IPS-20b (cell line): ENCODE data around the gene ST6GALNAC6.

Experiments used
- H3K27ac ChIP-seq: one replicate; pipeline ENCODE4 v1.5.1; 2013; ENCODE audit warnings: low read length
- H3K27me3 ChIP-seq: 2 replicates; pipeline ENCODE4 v1.6.1; 2013; ENCODE audit warnings: mild to moderate bottlenecking, low read length, inconsistent platforms; ENCODE audit not compliant: insufficient read depth
- H3K36me3 ChIP-seq: 2 replicates; pipeline ENCODE4 v1.6.1; 2013; ENCODE audit warnings: low read depth, mild to moderate bottlenecking, inconsistent platforms, low read length, moderate library complexity; ENCODE audit not compliant: insufficient read depth
- H3K4me1 ChIP-seq: 2 replicates; pipeline ENCODE4 v1.6.1; 2013; ENCODE audit warnings: mild to moderate bottlenecking, control low read depth, inconsistent platforms, low read length, moderate library complexity; ENCODE audit not compliant: insufficient read depth
- H3K4me3 ChIP-seq: 2 replicates; pipeline ENCODE4 v1.5.1; 2013; ENCODE audit warnings: mild to moderate bottlenecking, low read length, inconsistent platforms
- H3K9ac ChIP-seq: 2 replicates; pipeline ENCODE4 v1.6.1; 2013; ENCODE audit warnings: low read depth, mild to moderate bottlenecking, inconsistent platforms, low read length, moderate library complexity
- H3K9me3 ChIP-seq: 2 replicates; pipeline ENCODE4 v1.6.1; 2013; ENCODE audit warnings: mild to moderate bottlenecking, low read depth, low read length, inconsistent platforms; ENCODE audit not compliant: insufficient read depth

ST6GALNAC6 gene

DNA sequence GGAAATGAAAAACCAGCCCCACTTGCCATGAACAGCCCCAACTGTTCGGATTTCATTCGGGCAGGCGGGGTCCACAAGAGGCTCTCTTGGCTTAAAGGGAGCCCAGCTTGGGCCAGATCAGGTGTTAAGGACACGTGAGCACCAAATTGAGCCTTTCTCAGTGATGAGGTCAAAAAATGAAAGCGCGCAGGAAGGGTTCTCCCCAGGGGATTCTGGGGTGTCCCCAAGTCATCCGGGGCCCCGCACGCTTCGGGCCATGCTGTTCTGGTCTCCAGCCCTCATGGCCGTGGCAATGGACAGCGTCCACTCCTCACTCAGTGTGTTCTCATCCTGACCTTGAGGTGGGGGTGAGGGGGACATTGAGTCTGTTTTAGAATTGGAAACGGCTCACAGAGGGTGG lies 32.9 kb downstream of the ST6GALNAC6 start:
- Histone ChIP-seq H3K4me1 (no peaks in the 10 kb centered on the region), H3K9ac (no peak overlapping the region), H3K27ac (no peak overlapping the region), H3K4me3 (no peak overlapping the region), H3K36me3 (no peaks in the 10 kb centered on the region), H3K27me3 (no peaks in the 10 kb centered on the region), H3K9me3 (no peaks in the 10 kb centered on the region)

DNA sequence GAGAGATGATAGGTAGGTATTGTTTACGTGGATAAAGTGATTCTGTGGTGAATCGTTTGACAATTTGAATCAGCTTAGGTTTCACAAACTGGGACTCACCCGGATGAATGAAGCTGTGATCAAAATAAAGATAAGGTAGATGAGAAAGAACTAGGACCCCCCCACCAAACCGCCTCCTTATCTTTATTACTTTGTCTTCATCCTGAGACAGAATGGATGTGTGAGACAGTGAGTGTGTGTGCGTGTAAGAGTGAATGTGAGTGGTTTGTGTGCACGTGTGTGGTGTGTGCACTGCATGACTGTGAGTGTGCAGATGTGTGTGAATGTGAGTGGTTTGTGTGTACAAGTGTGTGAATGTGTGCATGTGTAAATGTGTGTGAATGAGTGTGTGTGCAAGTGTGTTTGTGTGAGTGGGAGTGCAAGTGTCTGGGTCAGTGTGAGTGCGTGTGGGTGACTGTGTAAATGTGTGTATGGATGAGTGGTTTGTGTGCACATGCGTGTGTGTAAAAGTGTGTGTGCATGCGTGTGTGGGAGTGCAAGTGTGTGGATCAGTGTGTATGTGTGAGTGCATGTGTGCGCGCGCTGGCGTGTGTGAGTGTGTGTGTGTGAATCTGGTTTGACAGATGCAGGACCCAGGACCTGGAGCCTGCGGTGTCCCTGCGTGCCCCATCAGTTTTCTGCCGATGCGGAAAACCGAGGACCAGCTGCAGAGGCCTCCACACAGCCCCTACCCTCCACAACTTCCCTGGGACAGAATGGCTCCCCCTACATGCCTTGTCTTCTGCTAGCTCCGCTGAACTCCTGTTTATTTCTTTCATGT lies 33.5 kb downstream of the ST6GALNAC6 start:
- no peak overlapping the region for H3K9ac ChIP-seq
- no peak overlapping the region for H3K27ac ChIP-seq
- no peaks in the 10 kb centered on the region for H3K9me3 ChIP-seq
- H3K36me3 ChIP-seq: no peaks in the 10 kb centered on the region
- no peaks in the 10 kb centered on the region for H3K27me3 ChIP-seq
- H3K4me3 ChIP-seq: no peak overlapping the region
- H3K4me1 ChIP-seq: no peaks in the 10 kb centered on the region

DNA sequence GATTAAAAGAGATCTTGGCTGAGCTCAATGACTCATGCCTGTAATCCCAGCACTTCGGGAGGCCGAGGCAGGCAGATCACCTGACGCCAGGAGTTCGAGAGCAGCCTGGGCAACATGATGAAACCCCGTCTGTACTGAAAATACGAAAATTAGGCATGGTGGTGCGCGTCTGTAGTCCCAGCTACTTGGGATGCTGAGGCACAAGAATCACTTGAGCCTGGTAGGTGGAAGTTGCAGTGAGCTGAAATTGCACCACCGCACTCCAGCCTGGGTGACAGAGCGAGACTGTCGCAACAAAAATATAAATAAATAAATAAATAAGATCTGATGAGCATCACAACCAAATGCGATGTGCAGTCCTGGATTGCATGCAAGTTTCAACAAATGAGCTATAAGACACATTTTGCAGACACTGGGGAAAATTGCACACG lies 36.2 kb downstream of the ST6GALNAC6 start:
- no peaks in the 10 kb centered on the region for H3K4me1 ChIP-seq
- H3K9me3 ChIP-seq: no peaks in the 10 kb centered on the region
- H3K4me3 ChIP-seq: no peak overlapping the region
- H3K36me3 ChIP-seq: no peaks in the 10 kb centered on the region
- no peaks in the 10 kb centered on the region for H3K27me3 ChIP-seq
- no peak overlapping the region for H3K9ac ChIP-seq
- H3K27ac ChIP-seq: no peak overlapping the region

DNA sequence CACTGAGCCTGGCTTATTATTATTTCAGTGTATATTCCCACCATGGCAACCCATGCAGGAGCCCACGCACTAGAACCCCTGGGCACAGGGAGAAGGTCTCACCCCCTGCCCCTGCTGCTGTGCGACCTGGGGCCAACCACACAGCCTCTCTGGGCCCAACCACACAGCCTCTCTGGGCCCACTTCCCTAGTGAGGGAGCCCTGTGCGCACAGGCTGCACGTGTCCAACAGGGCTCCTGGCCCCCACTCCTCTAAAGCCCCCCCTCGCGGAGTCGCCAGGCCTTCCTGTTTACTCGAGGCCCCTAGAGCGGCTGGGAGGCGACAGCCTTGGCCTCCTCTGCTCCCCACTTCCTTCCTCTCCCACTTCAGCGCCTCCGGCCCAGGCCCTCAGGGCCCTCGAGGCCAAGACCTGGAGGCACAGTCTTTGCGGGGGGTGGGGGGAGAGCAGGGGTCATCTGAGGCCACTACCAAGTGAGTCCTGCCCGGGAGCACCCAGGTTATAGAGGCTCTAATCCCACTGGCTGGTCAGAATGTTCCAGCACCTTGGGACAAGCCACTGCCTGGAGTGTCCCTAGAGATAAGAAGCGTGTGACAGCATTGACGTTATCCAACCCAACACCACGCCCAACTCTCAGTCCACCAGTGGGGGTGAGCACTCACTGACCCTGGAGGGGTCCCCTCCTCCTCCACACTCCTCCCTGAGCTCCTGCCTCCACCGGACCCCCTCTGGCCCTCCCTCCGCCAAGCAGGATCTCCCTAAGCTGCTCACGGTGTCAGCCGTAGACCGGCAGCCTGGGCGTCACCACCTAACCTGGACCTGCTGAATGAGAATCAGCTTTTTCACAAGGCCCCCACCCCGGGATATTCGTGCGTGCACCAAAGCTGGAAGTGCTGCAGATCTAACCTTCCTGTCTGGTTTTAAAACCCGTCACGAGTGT lies 37.1 kb downstream of the ST6GALNAC6 start:
- no peak overlapping the region for H3K4me3 ChIP-seq
- H3K4me1 ChIP-seq: no peaks in the 10 kb centered on the region
- H3K9me3 ChIP-seq: no peaks in the 10 kb centered on the region
- H3K27ac ChIP-seq: no peak overlapping the region
- H3K36me3 ChIP-seq: no peaks in the 10 kb centered on the region
- no peaks in the 10 kb centered on the region for H3K27me3 ChIP-seq
- H3K9ac ChIP-seq: no peak overlapping the region

DNA sequence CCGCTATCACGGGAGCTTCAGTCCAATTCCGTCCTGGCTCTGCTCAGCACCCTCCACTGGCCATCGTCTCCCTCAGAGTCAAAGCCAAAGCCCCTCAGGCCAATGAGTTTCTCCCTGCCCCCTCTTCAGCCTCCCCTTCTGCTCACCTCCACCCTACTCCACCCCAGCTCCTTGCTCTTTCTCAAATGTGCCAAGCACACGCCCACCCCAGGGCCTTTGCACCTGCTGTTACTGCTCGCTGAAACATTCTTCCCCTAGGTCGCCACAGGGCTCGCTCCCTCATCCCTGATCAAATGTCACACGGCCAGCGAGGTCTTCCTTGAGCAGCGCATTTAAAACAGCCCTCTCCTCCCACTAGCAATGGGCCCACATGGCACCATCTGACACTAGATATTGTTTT lies 38.6 kb downstream of the ST6GALNAC6 start:
- no peaks in the 10 kb centered on the region for H3K36me3 ChIP-seq
- H3K4me1 ChIP-seq: no peaks in the 10 kb centered on the region
- H3K27ac ChIP-seq: no peak overlapping the region
- H3K9ac ChIP-seq: no peak overlapping the region
- no peak overlapping the region for H3K4me3 ChIP-seq
- no peaks in the 10 kb centered on the region for H3K9me3 ChIP-seq
- no peaks in the 10 kb centered on the region for H3K27me3 ChIP-seq

DNA sequence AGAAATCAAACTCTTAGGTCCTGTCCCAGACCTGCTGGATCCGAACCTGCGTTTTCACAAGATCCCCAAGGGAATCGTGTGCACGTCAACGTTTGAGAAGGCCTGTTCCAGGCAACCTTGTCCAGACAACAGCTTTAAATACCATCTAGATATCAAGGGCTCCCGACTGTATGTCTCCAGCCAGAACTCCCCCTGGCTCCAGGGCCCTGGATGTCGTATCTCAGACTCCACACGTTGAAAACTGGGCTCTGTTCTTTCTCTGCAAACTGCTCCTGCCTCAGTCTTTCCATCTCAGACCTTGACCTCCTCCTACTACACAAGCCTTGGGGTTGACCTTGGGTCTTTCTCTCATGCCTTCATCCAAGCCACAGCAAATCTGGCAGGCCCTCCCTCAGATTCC lies 39.1 kb downstream of the ST6GALNAC6 start:
- Histone ChIP-seq H3K4me3 (no peak overlapping the region), H3K27me3 (no peaks in the 10 kb centered on the region), H3K4me1 (no peaks in the 10 kb centered on the region), H3K9me3 (no peaks in the 10 kb centered on the region), H3K27ac (no peak overlapping the region), H3K9ac (no peak overlapping the region), H3K36me3 (no peaks in the 10 kb centered on the region)

DNA sequence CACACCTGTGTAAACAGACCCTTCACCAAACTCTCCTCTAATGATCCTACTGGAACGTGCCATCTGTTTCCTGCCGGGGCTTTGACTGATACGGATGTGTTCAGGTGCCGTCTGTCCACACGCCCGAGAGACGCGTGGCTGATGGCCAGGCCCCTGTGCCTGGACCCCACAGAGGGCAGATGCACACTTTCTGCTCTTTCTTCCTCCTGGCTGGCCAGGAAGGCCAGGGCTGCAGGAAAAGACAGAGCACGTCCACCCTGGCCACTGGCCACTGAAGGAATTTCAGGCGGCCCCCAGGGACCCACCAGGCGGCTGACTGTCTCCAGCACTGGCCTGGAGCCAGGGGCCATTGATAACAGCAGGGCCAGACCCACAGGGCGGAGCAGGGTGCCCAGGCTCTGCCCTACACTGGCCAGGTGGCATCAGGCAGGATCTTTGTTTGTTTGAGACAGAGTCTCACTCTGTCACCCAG lies 41.3 kb downstream of the ST6GALNAC6 start:
- H3K36me3 ChIP-seq: no peaks in the 10 kb centered on the region
- no peak overlapping the region for H3K27ac ChIP-seq
- no peaks in the 10 kb centered on the region for H3K9me3 ChIP-seq
- no peak overlapping the region for H3K9ac ChIP-seq
- no peaks in the 10 kb centered on the region for H3K27me3 ChIP-seq
- peaks cover 5% of the 10 kb centered on the region; the same call in 1 of the 2 replicates for H3K4me1 ChIP-seq
- no peak overlapping the region for H3K4me3 ChIP-seq

DNA sequence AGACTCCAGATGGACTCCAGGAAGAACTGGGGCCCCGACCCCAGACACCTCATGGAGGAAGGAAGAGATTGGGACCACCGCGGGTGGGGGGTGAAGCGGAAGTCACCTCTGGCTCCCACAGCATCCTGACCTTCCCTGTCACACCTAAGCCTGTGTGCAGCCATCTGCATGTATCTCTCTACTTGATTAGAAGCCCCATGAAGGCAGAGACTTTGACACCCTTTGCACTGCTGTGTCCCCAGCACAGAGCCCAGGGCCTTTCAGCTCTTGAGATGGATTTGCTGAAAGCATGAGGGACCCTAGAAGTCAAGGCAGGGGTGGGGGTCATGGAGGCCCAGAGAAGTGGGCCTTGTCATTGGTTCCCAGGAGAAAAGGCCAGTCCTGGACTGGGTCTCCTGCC lies 42.1 kb downstream of the ST6GALNAC6 start:
- no peak overlapping the region for H3K9ac ChIP-seq
- no peak overlapping the region for H3K4me3 ChIP-seq
- H3K27me3 ChIP-seq: no peaks in the 10 kb centered on the region
- H3K36me3 ChIP-seq: no peaks in the 10 kb centered on the region
- H3K4me1 ChIP-seq: peaks cover 5% of the 10 kb centered on the region; the same call in 1 of the 2 replicates
- no peak overlapping the region for H3K27ac ChIP-seq
- H3K9me3 ChIP-seq: no peaks in the 10 kb centered on the region

DNA sequence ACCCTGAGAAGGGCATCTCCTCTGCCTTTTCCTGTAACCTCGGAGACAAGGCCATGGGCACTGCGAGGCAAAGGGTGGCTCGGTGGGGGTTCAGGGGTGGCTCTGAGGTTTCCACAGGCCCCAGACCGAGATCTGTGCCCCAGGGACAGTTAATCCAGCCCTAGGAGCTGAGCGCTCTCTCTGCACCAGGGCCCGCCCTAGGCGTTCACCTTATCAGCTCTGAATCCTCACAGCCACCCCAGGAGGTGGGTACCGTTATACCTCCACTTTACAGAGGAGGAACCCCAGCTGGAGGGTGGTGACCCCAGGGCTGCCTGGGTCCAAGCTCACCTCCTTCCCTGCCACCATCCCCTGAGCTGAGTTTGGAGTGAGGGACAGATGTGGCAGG lies 42.7 kb downstream of the ST6GALNAC6 start:
- no peak overlapping the region for H3K9ac ChIP-seq
- H3K27ac ChIP-seq: no peak overlapping the region
- H3K4me3 ChIP-seq: no peak overlapping the region
- no peaks in the 10 kb centered on the region for H3K9me3 ChIP-seq
- H3K36me3 ChIP-seq: no peaks in the 10 kb centered on the region
- H3K27me3 ChIP-seq: no peaks in the 10 kb centered on the region
- H3K4me1 ChIP-seq: peaks cover 5% of the 10 kb centered on the region; the same call in 1 of the 2 replicates

DNA sequence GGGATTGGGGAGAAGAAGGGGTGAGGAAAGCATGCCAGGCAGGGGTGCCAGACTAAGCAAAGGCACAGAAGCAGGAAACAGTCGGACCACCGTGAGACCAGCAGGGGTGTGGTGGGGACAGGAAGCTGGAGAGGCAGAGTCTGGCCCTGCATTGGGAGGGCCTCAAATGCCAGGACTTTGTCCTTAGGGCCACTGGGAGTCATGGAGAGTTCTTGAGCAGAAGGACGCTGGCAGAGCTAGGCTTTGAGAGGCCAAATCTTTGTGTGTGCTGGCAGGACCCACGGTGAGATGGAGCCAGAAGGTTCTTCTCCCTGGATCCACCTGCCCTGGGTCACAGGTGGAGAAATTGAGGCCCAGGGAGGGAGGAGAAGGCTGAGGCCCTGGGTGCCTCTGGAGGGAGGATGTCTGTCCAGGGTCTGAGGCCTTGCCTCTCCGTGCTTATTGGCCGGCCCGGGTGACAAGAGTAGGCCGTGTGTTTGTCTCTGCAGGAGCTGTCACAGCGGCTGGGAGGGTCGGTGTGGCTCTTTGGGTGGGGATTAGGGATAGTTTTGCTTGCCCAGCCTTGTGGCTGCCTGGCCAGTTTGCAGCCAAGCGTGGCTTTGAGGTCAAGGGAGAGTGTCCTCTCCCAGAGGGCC lies 43.2 kb downstream of the ST6GALNAC6 start:
- no peaks in the 10 kb centered on the region for H3K27me3 ChIP-seq
- H3K27ac ChIP-seq: no peak overlapping the region
- H3K4me1 ChIP-seq: peaks cover 5% of the 10 kb centered on the region; the same call in 1 of the 2 replicates
- no peaks in the 10 kb centered on the region for H3K36me3 ChIP-seq
- H3K9ac ChIP-seq: no peak overlapping the region
- H3K9me3 ChIP-seq: no peaks in the 10 kb centered on the region
- no peak overlapping the region for H3K4me3 ChIP-seq

DNA sequence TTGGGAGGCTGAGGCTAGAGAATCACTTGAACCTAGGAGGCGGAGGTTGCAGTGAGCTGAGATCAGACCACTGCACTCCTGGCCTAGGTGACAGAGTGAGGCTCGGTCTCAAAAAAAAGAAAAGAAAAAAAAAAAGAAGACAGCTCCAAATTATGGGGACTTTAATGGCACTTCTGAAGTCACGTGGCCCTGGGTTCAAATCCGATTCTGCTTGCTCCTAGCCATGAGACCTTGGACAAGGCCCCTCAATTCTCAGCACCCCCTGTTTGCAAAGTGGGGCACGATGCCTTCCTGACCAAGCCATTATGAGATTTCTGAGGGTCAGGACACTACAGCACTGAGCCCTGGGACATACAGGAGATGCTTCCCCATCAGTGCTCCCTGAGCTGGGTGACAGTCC lies 43.9 kb downstream of the ST6GALNAC6 start:
- no peak overlapping the region for H3K4me3 ChIP-seq
- no peaks in the 10 kb centered on the region for H3K9me3 ChIP-seq
- H3K36me3 ChIP-seq: no peaks in the 10 kb centered on the region
- peaks cover 5% of the 10 kb centered on the region; the same call in 1 of the 2 replicates for H3K4me1 ChIP-seq
- no peaks in the 10 kb centered on the region for H3K27me3 ChIP-seq
- no peak overlapping the region for H3K27ac ChIP-seq
- H3K9ac ChIP-seq: no peak overlapping the region
